Gastrocnemius medialis (tissue), 4 donors: ENCODE data around the gene PRLH.

Experiments
- CTCF ChIP-seq, 5 experiments: fragments of 450-650 bp in 3 of 5; fragments of 200-600 bp in 2 of 5; sonication (generic) in 2 of 5; IDR thresholded peaks in 4 of 5; conservative IDR thresholded peaks in 1 of 5; 1 replicate in 4 of 5; 2 replicates in 1 of 5; pipeline ENCODE4 v1.5.1; 2016 to 2019; ENCODE audit warnings: antibody characterized with exemption in 5 of 5, mild to moderate bottlenecking in 3 of 5, moderate library complexity in 3 of 5
- POLR2A ChIP-seq, 2 donors: fragments of 450-650 bp; IDR thresholded peaks; one replicate each; pipeline ENCODE4 v1.6.1; 2017; ENCODE audit warnings: antibody characterized with exemption in 2 of 2, mild to moderate bottlenecking in 2 of 2, moderate library complexity in 2 of 2

GRCh38 chr2:237552908-237553307 lies 13.5 kb upstream of the PRLH start:
- TF ChIP-seq CTCF (IDR thresholded peaks at IDR 0.05 in 4 of 5, conservative IDR thresholded peaks at IDR 0.05 in 1 of 5) (no peak), POLR2A (IDR thresholded peaks at IDR 0.05) (no peak)
